ENCODE results near the gene PLPP3. TPM values are rescaled to one million over a fixed set of nuclear protein-coding genes. Genes with fewer than 3 reads are reported as not detected.

PLPP3 gene
- total and polyA plus RNA-seq, 2 of the 8 experiments (the other 6 are each of a cell fraction or from before 2014, with no cell fraction given), result 33.2 to 42.0 TPM

- TF ChIP-seq MAX (IDR thresholded peaks at IDR 0.05), result no peak
Measured at GRCh38 chr1:56489695-56490094, 89.7 kb downstream of the PLPP3 start (continued).

DNA sequence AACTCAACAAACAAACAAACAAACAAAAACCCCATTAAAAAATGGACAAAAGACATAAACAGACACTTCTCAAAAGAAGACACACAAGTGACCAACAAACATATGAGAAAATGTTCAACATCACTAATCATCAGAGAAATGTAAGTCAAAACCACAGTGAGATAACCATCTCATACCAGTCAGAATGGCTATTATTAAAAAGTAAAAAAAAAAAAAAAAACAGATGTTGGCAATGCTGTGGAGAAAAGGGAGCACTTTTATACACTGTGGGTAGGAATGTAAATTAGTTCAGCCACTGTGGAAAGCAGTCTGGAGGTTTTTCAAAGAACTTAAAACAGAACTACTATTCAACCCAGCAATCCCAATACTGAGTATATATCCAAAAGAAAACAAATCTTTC lies 94.7 kb downstream of the PLPP3 start:
- Histone ChIP-seq H3K79me1 (ENCODE audit: low read depth, low read length) (no peaks in the 10 kb centered on the region), H3K23me2 (ENCODE audit: low read depth, low read length) (no peaks in the 10 kb centered on the region), H3K4ac (replicated peaks; ENCODE audit: insufficient read length, low read depth, low read length) (no peak overlapping the region), H3K4me2 (ENCODE audit: insufficient read depth in 1 of 2, low read depth in 2 of 2, low read length in 2 of 2) (no peak overlapping the region), H3K4me3 (ENCODE audit: extremely low read depth in 1 of 4, insufficient read depth in 2 of 4, low read depth in 3 of 4, low read length in 4 of 4) (no peak overlapping the region), H4K8ac (ENCODE audit: extremely low read depth, insufficient read depth, low read length) (no peak overlapping the region), H2BK20ac (ENCODE audit: low read length) (no peak overlapping the region), H3K56ac (replicated peaks; ENCODE audit: insufficient read length, low read depth, low read length) (no peak overlapping the region), H3K23ac (ENCODE audit: insufficient read length) (no peak overlapping the region), H3K9me3 (ENCODE audit: insufficient read depth in 2 of 2, low read depth in 1 of 2, low read length in 1 of 2) (no peaks in the 10 kb centered on the region), H2BK15ac (ENCODE audit: low read length) (no peak overlapping the region), H3K27ac (ENCODE audit: low read depth, low read length) (no peak overlapping the region), H2BK12ac (ENCODE audit: low read depth, low read length) (no peak overlapping the region), H3K79me2 (ENCODE audit: control insufficient read depth in 1 of 2, insufficient read depth in 2 of 2, low read length in 2 of 2) (no peaks in the 10 kb centered on the region), H4K5ac (ENCODE audit: insufficient read length, low read depth, low read length) (no peak overlapping the region), H2BK5ac (ENCODE audit: low read depth, low read length) (no peak overlapping the region), H3K27me3 (replicated peaks in 1 of 4; ENCODE audit: control insufficient read depth in 3 of 4, extremely low read depth in 1 of 4, insufficient read depth in 3 of 4, low read length in 3 of 4) (no peaks in the 10 kb centered on the region), H2AK5ac (ENCODE audit: low read depth, low read length) (no peak overlapping the region), H3K9ac (replicated peaks in 1 of 4; ENCODE audit: extremely low read depth in 1 of 4, low read depth in 3 of 4, low read length in 3 of 4) (no peak overlapping the region), H3K18ac (ENCODE audit: extremely low read depth, low read length) (no peak overlapping the region), H2AFZ (ENCODE audit: low read length) (no peak overlapping the region), H3K36me3 (ENCODE audit: control insufficient read depth in 2 of 4, insufficient read depth in 4 of 4, low read length in 3 of 4) (no peaks in the 10 kb centered on the region), H3K14ac (ENCODE audit: insufficient read length) (no peak overlapping the region), H3K4me1 (replicated peaks in 1 of 4; ENCODE audit: control insufficient read depth in 3 of 4, insufficient read depth in 4 of 4, low read length in 3 of 4) (no peaks in the 10 kb centered on the region), H4K20me1 (replicated peaks in 1 of 2; ENCODE audit: control insufficient read depth in 1 of 2, insufficient read depth in 2 of 2, low read length in 2 of 2) (no peaks in the 10 kb centered on the region), H2BK120ac (replicated peaks; ENCODE audit: low read depth, low read length) (no peak overlapping the region), H4K91ac (replicated peaks; ENCODE audit: insufficient read length, low read length) (no peak overlapping the region)
- ChIA-PET CTCF (ENCODE audit: partially characterized antibody) (interaction anchor here (0.6 kb wide), 1 partner anchor 1212 kb away, joined by 3 read pairs; no protein-coding TSS in a partner anchor), POLR2A (ENCODE audit: partially characterized antibody) (no interaction called here)
- FAIRE-seq (no peak), DNase-seq (ENCODE audit: low read depth in 1 of 2, low spot score in 2 of 2) (no peak)
- TF ChIP-seq CBX8 (IDR thresholded peaks at IDR 0.05; ENCODE audit: borderline replicate concordance, low read depth, low read length), result no peak
- TF ChIP-seq BACH1 (IDR thresholded peaks at IDR 0.05; ENCODE audit: low read length), result no peak
- TF ChIP-seq BRCA1 (IDR thresholded peaks at IDR 0.05; ENCODE audit: low read depth, low read length), result no peak
- TF ChIP-seq RXRA (IDR thresholded peaks at IDR 0.05; ENCODE audit: insufficient read depth, low read depth, low read length), result no peak
- no peak for TF ChIP-seq SIRT6 (IDR thresholded peaks at IDR 0.05; ENCODE audit: low read length)
- TF ChIP-seq RFX5 (IDR thresholded peaks at IDR 0.05; ENCODE audit: borderline replicate concordance, low read depth, low read length), result no peak
- no peak for TF ChIP-seq JUND (IDR thresholded peaks at IDR 0.05; ENCODE audit: low read length)
- no peak for TF ChIP-seq BCL11A (IDR thresholded peaks at IDR 0.05; ENCODE audit: low read depth in 2 of 2, low read length in 2 of 2)
- TF ChIP-seq POU5F1 (IDR thresholded peaks at IDR 0.05; ENCODE audit: low read depth, low read length), result no peak
- no peak for TF ChIP-seq CHD2 (IDR thresholded peaks at IDR 0.05; ENCODE audit: low read length)
- TF ChIP-seq HDAC6 (IDR thresholded peaks at IDR 0.05; ENCODE audit: low read depth, low read length), result no peak
- no peak for TF ChIP-seq TBP (IDR thresholded peaks at IDR 0.05; ENCODE audit: low read depth, low read length)

Measured in H1 (cell line).